HG02870 (cell line): Measurements from ENCODE around the gene CHST1.

Source experiments
- ATAC-seq: cut with Tn5 transposase; IDR thresholded peaks from one replicate; pipeline ENCODE4 v1.9.1; 2021; ENCODE audit warnings: mild to moderate bottlenecking, moderate library complexity; ENCODE audit not compliant: unreplicated experiment

CHST1 gene

GRCh38 chr11:45647329-45647728, 18.1 kb downstream of the CHST1 start:
- no peak for ATAC-seq

GRCh38 chr11:45646275-45646927, 19.0 kb downstream of the CHST1 start:
- ATAC-seq: peak; percentile 73

GRCh38 chr11:45644981-45645889, 20.2 kb downstream of the CHST1 start:
- no peak for ATAC-seq

GRCh38 chr11:45643598-45644260, 21.7 kb downstream of the CHST1 start:
- no peak for ATAC-seq

GRCh38 chr11:45641961-45642360, 23.5 kb downstream of the CHST1 start:
- no peak for ATAC-seq

- ATAC-seq: no peak
Measured at GRCh38 chr11:45638051-45638450, 27.4 kb downstream of the CHST1 start.

GRCh38 chr11:45635907-45636306, 29.5 kb downstream of the CHST1 start:
- ATAC-seq: no peak

- ATAC-seq: no peak
Measured at GRCh38 chr11:45625611-45626010, 39.8 kb downstream of the CHST1 start.

GRCh38 chr11:45624095-45624494, 41.3 kb downstream of the CHST1 start:
- ATAC-seq: no peak

- no peak for ATAC-seq
Measured at GRCh38 chr11:45622861-45623260, 42.6 kb downstream of the CHST1 start.

GRCh38 chr11:45622283-45622682, 43.1 kb downstream of the CHST1 start:
- ATAC-seq: no peak

GRCh38 chr11:45621588-45621987, 43.8 kb downstream of the CHST1 start:
- no peak for ATAC-seq

GRCh38 chr11:45620243-45620642, 45.2 kb downstream of the CHST1 start:
- ATAC-seq: no peak

GRCh38 chr11:45618897-45619296, 46.5 kb downstream of the CHST1 start:
- ATAC-seq: no peak

- no peak for ATAC-seq
Measured at GRCh38 chr11:45617871-45618601, 47.4 kb downstream of the CHST1 start.

- ATAC-seq: no peak
Measured at GRCh38 chr11:45616802-45617549, 48.4 kb downstream of the CHST1 start.

- ATAC-seq: no peak
Measured at GRCh38 chr11:45615182-45615792, 50.1 kb downstream of the CHST1 start.

- ATAC-seq: no peak
Measured at GRCh38 chr11:45614196-45614828, 51.1 kb downstream of the CHST1 start.

GRCh38 chr11:45610627-45611026, 54.8 kb downstream of the CHST1 start:
- no peak for ATAC-seq
